Right atrium auricular region (tissue), 2 donors: Measurements from ENCODE around the gene CREB3L1. TPM values are rescaled to one million over a fixed set of nuclear protein-coding genes. Genes with fewer than 3 reads are reported as not detected.

Experiments used
- DNase-seq: peaks from one replicate; pipeline ENCODE4 v3.0.0-alpha.2; 2019; ENCODE audit warnings: low spot score
- H3K27ac ChIP-seq, 2 donors: fragments of 200-600 bp; sonication (generic); 1 replicate in 1 of 2; 2 replicates in 1 of 2; pipeline ENCODE4 v1.5.1; 2016 to 2019
- H3K27me3 ChIP-seq, 2 donors: fragments of 200-600 bp; sonication (generic); one replicate each; pipeline versions ENCODE4 v1.5.1 to v1.6.0; 2017 to 2019
- H3K36me3 ChIP-seq: fragments of 200-600 bp; sonication (generic); one replicate; pipeline ENCODE4 v1.5.1; 2016
- H3K4me1 ChIP-seq, 2 donors: fragments of 200-600 bp; sonication (generic); one replicate each; pipeline versions ENCODE4 v1.5.1 to v1.6.0; 2017 to 2019
- H3K4me3 ChIP-seq, 2 donors: fragments of 200-600 bp; sonication (generic); 1 replicate in 1 of 2; 2 replicates in 1 of 2; pipeline ENCODE4 v1.5.1; 2017 to 2019; ENCODE audit warnings: mild to moderate bottlenecking in 1 of 2, moderate library complexity in 1 of 2
- H3K9me3 ChIP-seq, 2 donors: fragments of 200-600 bp; sonication (generic); one replicate each; pipeline ENCODE4 v1.5.1; 2019
- CTCF ChIP-seq, 2 donors: fragments of 200-600 bp; sonication (generic); IDR thresholded peaks; one replicate each; pipeline ENCODE4 v1.5.1; 2019; ENCODE audit warnings: antibody characterized with exemption in 2 of 2
- total RNA-seq, 2 donors: library from RNA; depleted of rRNA; stranded (reverse); fragments of >200 nt; gene quantifications; one replicate each; pipeline ENCODE4 v1.1.0, GENCODE V29; 2016

Gene CREB3L1
- total RNA-seq, 2 donors from 2014 or later: 5.4 to 15.1 TPM

- DNase-seq: peak; percentile 73
- H3K9me3 ChIP-seq: no peaks in the 10 kb centered on the region
- no peaks in the 10 kb centered on the region for H3K27me3 ChIP-seq
- peaks cover 0 to 67% of the 10 kb centered on the region in 2 donors for H3K4me1 ChIP-seq
- peak overlapping the region; percentile 61 to 67 for H3K4me3 ChIP-seq
- TF ChIP-seq CTCF (IDR thresholded peaks at IDR 0.05): no peak
- H3K36me3 ChIP-seq: no peaks in the 10 kb centered on the region
- H3K27ac ChIP-seq: peak overlapping the region; percentile 71 to 74
Measured at GRCh38 chr11:46279126-46280099, 2.0 kb downstream of the CREB3L1 start.

- Histone ChIP-seq H3K9me3 (no peaks in the 10 kb centered on the region), H3K27me3 (no peaks in the 10 kb centered on the region), H3K27ac (no peak overlapping the region), H3K4me3 (no peak overlapping the region), H3K36me3 (no peaks in the 10 kb centered on the region), H3K4me1 (peaks cover 0 to 62% of the 10 kb centered on the region in 2 donors)
- no peak for TF ChIP-seq CTCF (IDR thresholded peaks at IDR 0.05)
- DNase-seq: no peak
Measured at GRCh38 chr11:46280706-46281105, 3.2 kb downstream of the CREB3L1 start.

DNA sequence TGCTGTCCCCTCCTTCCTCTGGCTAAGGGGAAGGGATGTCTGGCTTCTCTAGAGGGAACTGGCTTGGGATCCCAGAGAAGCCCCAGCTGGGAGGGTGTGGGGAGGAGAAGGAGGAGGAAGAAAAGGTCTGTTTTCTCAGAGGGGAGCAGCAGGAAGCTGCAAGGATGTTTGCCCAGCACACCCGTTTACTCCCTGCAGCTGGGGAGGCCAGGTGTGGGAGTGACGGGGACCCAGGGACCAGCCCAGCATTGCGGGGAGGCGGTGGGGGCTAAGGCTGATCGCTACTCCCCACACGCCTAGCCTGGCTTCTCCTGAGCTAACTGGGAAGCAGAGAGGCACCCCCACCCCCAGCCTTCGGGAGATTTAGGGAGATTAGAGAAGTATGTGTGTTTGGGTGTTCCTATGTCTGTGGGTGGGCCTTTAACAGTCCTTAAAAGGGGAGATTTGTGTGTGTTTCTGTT lies 3.9 kb downstream of the CREB3L1 start:
- H3K4me3 ChIP-seq: no peak overlapping the region
- H3K4me1 ChIP-seq: peaks cover 0 to 60% of the 10 kb centered on the region in 2 donors
- H3K36me3 ChIP-seq: no peaks in the 10 kb centered on the region
- DNase-seq: no peak
- H3K27ac ChIP-seq: peak overlapping the region; percentile 27 to 46
- no peaks in the 10 kb centered on the region for H3K9me3 ChIP-seq
- TF ChIP-seq CTCF (IDR thresholded peaks at IDR 0.05): no peak
- H3K27me3 ChIP-seq: no peaks in the 10 kb centered on the region

DNA sequence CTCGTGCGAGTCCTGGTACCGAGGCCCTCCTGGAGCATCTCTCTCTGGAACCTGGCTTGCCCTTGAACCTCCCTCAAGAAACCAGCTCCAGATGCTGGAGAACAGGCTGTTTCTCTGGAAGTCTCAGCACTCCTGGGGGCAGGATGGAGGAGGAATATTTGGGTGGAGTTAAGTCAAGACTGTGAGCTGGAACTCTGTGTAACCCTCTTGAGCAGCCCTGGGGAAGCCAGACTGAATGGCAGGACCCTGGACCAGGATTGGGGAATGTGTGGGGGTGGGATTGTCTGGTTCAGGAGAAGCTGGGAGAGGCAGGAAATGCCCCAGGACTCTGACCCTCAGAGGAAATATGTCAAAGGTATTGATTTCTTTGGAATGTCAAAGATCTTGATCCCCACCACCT lies 7.7 kb downstream of the CREB3L1 start:
- Histone ChIP-seq H3K27me3 (no peaks in the 10 kb centered on the region), H3K27ac (peak overlapping the region; percentile 51 to 58), H3K4me1 (peaks cover 0 to 34% of the 10 kb centered on the region in 2 donors), H3K36me3 (no peaks in the 10 kb centered on the region), H3K4me3 (no peak overlapping the region), H3K9me3 (no peaks in the 10 kb centered on the region)
- DNase-seq: no peak
- TF ChIP-seq CTCF (IDR thresholded peaks at IDR 0.05): no peak

DNA sequence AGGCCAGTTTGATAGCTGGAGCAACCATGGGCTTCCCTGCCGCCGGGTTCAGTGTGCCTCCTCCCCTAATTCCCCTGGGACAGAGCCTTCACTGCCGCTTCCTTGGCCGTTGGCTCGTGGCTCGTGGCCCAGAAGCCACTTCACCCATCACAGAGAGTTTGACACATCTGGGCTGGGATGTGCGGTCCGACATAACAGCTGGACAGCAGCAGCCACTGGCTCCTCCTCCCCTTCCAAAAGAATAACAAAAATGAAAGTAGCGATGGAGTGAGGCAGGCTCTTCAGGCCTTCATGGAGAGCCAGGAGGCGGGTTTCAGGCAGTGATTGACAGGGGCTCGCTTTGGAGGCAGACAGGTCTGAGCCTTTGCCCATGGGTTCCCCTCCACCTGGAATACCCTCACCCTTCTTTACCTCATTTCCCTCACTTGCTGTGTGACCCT lies 8.2 kb downstream of the CREB3L1 start:
- Histone ChIP-seq H3K27me3 (no peaks in the 10 kb centered on the region), H3K9me3 (no peaks in the 10 kb centered on the region), H3K36me3 (no peaks in the 10 kb centered on the region), H3K4me1 (peaks cover 0 to 35% of the 10 kb centered on the region in 2 donors), H3K27ac (peak overlapping the region; percentile 51 to 58), H3K4me3 (peak overlapping the region in 1 of 2 donors; percentile 12)
- no peak for TF ChIP-seq CTCF (IDR thresholded peaks at IDR 0.05)
- no peak for DNase-seq
